Astrocyte of the spinal cord (primary cell): Measurements from ENCODE around the gene GAPDH.

Experiments
- DNase-seq: peaks from one replicate; pipeline ENCODE4 v3.0.0; 2011; ENCODE audit warnings: low read depth, low spot score
- H3K4me3 ChIP-seq: 2 replicates; pipeline ENCODE4 v1.5.1; 2011; ENCODE audit warnings: low read depth, mild to moderate bottlenecking, low read length, moderate library complexity
- in situ Hi-C: cut with HindIII; loops from 2 replicates; pipeline ENCODE4 v1.10.0; 2017; ENCODE audit warnings: low sequenced_read_pairs
- TF ChIP-seq, protein P1 (sequence below): IDR thresholded peaks from 2 replicates; pipeline ENCODE4 v1.5.1; 2012; ENCODE audit warnings: low read depth, mild to moderate bottlenecking, low read length, inconsistent platforms

GAPDH gene

DNA sequence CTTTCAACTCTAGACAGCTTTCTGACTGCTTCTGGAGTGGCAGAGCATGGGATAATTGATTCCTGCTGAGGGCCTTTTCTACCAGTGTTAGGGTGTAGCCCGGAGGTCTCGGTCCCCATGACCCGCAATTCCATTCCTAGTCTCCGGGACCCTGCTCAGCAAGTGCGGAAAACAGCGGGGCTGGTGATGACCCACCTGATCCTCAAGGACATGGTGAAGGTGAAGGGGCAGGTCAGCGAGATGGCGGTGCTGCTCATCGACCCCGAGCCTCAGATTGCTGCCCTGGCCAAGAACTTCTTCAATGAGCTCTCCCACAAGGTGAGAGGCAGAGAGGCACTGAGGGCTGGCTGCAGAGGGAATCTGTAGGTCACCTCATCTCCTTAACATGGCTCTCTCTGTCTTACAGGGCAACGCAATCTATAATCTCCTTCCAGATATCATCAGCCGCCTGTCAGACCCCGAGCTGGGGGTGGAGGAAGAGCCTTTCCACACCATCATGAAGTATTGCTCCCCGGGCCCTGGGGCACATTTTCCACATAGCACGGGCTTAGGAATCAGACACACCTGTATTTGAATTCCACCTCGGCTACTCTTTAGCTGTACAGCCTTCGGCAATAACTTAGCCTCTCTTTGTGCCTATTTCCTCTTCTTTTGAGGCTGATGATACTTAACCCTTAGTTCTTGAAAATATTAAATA is 5.6 kb upstream of the GAPDH start:
- no peak for DNase-seq
- H3K4me3 ChIP-seq: no peak overlapping the region
- TF ChIP-seq, protein P1, sequence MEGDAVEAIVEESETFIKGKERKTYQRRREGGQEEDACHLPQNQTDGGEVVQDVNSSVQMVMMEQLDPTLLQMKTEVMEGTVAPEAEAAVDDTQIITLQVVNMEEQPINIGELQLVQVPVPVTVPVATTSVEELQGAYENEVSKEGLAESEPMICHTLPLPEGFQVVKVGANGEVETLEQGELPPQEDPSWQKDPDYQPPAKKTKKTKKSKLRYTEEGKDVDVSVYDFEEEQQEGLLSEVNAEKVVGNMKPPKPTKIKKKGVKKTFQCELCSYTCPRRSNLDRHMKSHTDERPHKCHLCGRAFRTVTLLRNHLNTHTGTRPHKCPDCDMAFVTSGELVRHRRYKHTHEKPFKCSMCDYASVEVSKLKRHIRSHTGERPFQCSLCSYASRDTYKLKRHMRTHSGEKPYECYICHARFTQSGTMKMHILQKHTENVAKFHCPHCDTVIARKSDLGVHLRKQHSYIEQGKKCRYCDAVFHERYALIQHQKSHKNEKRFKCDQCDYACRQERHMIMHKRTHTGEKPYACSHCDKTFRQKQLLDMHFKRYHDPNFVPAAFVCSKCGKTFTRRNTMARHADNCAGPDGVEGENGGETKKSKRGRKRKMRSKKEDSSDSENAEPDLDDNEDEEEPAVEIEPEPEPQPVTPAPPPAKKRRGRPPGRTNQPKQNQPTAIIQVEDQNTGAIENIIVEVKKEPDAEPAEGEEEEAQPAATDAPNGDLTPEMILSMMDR: no peak
- in situ Hi-C loops: no loop called here

DNA sequence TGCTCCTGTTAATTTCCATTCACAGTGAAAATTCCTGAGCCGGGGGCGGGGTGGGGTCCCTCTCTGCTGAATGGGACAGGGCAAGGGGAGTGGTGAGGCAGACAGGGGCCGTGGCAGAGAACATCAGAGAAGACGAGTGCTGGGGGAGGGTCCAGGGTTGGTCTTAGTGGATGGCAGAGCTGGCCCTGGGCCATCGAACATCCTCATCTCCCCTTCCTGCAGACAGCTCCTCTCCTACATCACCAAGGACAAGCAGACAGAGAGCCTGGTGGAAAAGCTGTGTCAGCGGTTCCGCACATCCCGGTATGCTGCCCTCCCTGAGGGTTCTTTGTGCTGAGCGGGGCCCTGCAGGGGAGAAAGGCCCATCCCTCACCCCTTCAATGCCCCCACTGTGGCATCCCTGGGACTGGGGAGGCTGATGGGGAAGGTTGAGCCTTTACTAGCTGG is 5.0 kb upstream of the GAPDH start:
- TF ChIP-seq, protein P1: no peak
- DNase-seq: no peak
- in situ Hi-C loops: no loop called here
- H3K4me3 ChIP-seq: no peak overlapping the region

DNA sequence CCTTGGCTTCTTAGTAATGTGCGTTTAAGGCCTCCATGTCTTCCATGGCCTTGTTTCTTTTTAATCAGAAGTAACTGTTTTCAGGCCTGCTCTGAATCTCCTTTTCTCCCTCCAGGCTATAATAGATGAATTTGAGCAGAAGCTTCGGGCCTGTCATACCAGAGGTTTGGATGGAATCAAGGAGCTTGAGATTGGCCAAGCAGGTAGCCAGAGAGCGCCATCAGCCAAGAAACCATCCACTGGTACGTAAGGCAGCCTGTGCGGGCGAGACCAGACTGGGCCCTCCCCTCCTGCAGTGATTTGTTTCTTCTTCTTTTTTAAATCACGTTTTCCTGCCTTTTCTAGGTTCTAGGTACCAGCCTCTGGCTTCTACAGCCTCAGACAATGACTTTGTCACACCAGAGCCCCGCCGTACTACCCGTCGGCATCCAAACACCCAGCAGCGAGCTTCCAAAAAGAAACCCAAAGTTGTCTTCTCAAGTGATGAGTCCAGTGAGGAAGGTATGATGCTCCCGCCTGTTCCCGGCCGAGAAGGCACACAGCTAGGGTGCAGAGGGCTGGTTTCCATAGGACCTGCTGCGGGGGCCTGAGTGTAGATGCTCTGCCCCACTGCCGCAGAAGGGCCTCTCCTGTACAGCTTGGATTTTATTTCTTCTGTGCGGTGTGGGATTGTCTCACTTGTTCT is 3.6 kb upstream of the GAPDH start:
- no peak for DNase-seq
- no peak overlapping the region for H3K4me3 ChIP-seq
- in situ Hi-C loops: no loop called here
- TF ChIP-seq, protein P1: no peak

DNA sequence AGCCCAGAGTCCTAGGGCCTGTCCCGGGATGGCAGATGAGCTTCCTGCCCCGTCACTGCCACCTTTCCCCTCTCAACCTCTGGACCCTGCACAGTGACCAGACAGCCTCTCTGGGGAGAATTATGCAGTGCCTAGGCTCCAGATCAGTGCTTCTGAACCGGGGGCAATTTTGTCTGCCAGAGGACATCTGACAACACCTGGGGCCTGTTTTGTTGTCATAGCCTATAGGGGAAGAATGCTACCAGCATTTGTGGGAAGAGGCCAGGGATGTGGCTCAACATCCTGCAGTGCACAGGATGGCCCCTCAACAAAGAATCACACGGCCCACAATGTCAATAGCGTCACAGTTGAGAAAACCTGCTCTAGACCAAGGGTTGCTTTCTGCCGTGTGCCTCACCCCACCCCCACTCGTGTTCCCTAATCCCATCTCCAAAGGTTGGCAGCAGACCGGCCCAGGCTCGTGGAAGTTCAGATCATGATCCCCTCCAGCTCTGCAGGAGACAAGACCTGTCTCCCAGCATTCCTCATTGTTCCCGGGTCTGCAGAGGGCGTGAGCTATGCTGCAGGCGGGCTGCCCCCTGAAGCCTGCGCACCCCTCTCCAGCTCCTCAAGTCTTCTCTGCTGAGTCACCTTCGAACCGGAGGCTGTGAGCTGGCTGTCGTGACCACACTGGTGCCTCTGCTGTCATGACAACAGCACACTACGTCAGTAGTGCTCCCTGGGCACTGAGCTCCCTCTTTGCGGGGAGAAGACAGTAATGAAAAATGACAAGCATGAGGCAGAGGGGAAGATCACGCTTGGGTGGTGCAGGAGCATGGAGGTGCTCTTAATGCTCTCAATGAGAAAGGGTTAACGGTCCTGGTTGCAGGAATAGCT is 2.0 kb upstream of the GAPDH start:
- TF ChIP-seq, protein P1: no peak
- H3K4me3 ChIP-seq: peak overlapping the region; percentile 98
- peak; percentile 98 for DNase-seq
- in situ Hi-C loops: no loop called here

DNA sequence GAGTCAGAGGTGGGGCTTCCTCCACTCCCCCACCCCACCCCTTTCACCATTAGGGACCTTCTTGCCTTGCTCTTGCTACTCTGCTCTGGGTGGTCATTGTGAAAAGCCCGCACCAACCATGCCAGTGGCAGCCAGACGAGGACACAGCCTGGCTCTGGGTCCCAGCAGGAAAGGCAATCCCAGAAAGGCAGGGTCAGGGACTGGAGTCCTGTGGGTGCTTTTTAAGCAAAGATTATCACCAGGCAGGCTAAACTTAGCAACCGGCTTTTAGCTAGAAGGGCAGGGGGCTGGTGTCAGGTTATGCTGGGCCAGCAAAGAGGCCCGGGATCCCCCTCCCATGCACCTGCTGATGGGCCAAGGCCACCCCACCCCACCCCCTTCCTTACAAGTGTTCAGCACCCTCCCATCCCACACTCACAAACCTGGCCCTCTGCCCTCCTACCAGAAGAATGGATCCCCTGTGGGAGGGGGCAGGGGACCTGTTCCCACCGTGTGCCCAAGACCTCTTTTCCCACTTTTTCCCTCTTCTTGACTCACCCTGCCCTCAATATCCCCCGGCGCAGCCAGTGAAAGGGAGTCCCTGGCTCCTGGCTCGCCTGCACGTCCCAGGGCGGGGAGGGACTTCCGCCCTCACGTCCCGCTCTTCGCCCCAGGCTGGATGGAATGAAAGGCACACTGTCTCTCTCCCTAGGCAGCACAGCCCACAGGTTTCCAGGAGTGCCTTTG is 1.2 kb upstream of the GAPDH start:
- TF ChIP-seq, protein P1: no peak
- in situ Hi-C loops: no loop called here
- H3K4me3 ChIP-seq: peak overlapping the region; percentile 98
- DNase-seq: peak; percentile 75

DNA sequence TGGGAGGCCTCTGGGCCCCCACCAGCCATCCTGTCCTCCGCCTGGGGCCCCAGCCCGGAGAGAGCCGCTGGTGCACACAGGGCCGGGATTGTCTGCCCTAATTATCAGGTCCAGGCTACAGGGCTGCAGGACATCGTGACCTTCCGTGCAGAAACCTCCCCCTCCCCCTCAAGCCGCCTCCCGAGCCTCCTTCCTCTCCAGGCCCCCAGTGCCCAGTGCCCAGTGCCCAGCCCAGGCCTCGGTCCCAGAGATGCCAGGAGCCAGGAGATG is 729 bp upstream of the GAPDH start:
- TF ChIP-seq, protein P1: no peak
- no peak for DNase-seq
- in situ Hi-C loops: no loop called here
- H3K4me3 ChIP-seq: peak overlapping the region; percentile 98
